GM11168 (cell line): ENCODE results near the gene GP1BB.
"Not testable (repeated sequence)": the region's sequence is repeated elsewhere in the genome, so short reads cannot be mapped to it uniquely, and the experiment has no call there.

ENCODE experiments used
- in situ Hi-C: fragments of 300-500 bp; cut with MboI; formaldehyde crosslinking; loops from one replicate; pipeline ENCODE4 v1.12.0; 2022; ENCODE audit warnings: low sequenced_read_pairs; ENCODE audit not compliant: unreplicated experiment

The GP1BB gene

GRCh38 chr22:19693581-19693980, 29.8 kb upstream of the GP1BB start:
- in situ Hi-C loops, result no loop called here

DNA sequence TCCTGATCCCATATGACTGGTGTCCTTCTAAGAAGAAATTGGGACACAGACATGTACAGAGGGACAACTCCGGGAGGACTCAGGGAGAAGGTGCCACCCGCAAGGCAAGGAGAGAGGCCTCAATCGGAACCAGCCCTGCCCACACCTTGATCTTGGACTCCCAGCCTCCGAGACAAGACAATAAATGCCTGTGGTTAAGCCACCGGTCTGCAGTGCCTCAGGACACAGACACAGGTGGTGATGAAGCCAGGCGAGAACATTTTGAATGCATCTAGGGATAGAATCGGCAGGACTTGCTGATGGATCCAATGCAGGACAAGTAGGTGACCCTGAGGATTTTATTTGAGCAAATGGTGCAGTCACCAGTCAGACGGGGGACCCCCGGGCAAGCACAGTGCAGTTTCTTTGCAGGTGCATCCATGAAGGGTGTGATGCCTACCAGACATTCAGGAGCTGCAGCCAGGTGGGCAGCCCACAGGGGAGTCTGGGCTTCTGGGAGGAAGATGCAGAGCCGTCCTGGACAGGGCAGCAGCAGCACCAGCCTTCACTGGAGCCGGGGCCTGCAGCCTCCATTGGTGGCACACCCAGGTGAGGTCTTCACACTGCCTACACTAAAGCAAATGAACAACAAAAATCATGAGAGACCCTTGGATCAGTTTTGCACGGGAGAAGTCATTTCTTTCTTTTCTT, 29.2 kb upstream of the GP1BB start:
- in situ Hi-C loops, result no loop called here

DNA sequence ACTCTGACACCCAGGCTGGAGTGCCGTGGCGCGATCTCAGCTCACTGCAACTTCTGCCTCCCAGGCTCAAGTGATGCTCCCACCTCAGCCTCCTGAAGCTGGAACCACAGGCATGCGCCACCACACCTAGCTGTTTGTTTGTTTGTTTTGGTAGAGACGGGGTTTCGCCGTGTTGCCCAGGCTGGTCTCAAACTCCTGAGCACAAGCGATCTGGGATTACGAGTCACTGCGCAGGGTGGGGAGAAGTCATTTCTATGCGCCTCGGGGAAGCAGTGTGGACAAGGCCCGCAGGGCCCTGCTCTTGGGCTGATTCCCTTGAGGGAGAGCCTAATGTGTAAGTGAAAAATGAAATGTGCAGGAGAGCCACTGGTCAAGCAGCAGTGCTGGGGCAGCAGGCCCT, 28.6 kb upstream of the GP1BB start:
- in situ Hi-C loops, result no loop called here

DNA sequence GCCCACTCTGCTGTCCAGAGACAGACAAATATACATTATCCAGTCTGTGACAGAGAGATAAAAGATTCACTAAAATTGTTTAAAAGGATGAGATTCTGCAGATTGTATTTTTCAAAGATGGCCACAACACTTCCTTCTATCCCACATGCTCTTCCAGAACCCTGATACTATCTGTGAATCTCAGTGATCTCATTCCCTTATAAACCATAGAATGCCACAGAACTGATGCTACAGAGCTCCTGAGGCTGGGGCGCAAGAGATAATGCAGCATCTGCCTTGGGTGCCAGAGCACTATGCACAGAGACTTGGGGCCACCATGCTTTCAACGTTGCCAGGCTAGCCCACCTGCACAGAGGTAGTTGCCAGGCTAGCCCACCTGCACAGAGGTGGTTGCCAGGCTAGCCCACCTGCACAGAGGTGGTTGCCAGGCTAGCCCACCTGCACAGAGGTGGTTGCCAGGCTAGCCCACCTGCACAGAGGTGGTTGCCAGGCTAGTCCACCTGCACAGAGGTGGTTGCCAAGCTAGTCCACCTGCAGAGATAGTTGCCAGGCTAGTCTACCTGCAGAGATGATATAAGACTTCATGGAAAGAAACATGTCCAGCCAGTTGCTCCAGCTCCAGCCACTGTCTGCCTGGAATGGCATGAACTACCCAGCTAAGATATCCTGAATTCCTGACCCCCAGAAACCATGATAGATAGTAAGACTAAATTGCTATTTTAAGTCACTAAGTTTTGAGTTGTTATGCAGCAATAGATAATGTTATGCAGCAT, 26.6 kb upstream of the GP1BB start:
- in situ Hi-C loops, result no loop called here

DNA sequence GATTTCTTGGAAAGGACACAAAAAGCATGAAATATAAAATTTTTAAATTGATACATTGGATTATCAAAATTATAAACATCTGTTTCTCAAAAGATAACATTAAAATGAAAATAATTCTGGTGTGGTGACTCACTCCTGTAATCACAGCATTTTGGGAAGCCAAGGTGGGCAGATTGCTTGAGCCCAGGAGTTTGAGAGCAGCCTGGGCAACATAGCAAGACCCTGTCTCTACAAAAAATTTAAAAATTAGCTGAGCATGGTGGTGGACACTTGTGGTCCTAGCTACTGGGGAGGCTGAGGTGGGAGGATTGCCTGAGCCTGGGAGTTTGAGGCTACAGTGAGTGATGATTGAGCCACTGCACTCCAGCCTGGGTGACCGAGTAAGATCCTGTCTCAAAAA, 25.5 kb upstream of the GP1BB start:
- in situ Hi-C loops, result not testable (repeated sequence)

- in situ Hi-C loops, result no loop called here
Measured at GRCh38 chr22:19700790-19701419, 22.4 kb upstream of the GP1BB start.

DNA sequence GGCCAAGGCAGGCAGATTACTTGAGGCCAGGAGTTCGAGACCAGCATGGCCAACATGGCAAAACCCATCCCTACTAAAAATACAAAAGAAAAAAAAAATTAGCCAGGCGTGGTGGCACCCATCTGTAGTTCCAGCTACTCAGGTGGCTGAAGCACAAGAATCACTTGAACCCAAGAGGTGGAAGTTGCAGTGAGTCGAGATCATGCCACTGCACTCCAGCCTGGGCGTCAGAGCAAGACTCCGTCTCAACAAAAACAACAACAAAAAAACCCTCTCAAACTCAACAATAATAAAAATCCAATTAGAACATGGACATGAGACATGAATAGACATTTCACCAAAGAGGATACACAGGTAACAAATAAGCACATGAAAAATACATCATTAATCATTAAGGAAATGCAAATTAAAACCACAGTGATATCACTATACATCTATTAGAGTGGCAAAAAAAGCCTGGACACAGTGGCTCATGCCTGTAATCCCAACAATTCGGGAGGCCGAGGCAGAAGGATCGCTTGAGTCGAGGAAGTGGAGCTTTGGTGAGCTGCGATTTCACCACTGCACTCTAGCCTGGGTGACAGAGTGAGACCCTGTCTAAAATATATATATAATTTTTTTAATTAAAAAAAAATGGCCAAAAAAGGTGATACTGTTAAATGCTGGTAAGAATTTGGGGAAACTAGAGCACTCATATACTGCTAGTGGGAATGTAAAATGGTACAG, 21.8 kb upstream of the GP1BB start:
- in situ Hi-C loops, result no loop called here

GRCh38 chr22:19703869-19704268, 19.5 kb upstream of the GP1BB start:
- in situ Hi-C loops, result no loop called here

GRCh38 chr22:19704355-19705015, 18.9 kb upstream of the GP1BB start:
- in situ Hi-C loops, result no loop called here

- in situ Hi-C loops, result no loop called here
Measured at GRCh38 chr22:19705181-19705934, 18.0 kb upstream of the GP1BB start.

DNA sequence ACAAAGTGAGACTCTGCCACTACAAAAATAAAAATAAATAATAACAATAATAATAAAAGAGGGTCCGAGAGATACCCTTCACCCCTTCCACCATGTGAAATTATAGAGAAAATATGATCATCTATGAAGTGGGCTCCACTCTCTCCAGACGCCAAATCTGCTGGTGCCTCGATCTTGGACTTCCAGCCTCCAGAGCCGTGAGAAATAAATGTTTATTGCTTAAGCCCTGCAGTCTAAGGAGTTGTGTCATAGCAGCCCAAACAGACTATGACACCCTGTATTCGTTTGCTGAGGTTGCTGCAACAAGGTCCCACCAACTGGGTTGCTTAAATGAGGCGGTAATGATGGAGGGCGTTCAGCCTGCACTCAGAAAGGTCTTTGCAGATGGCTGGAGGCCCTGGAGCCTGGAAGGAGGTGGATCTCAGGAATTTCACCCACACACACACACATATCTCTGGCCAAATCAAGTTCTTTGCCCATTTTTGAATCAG, 16.6 kb upstream of the GP1BB start:
- in situ Hi-C loops, result no loop called here

- in situ Hi-C loops, result no loop called here
Measured at GRCh38 chr22:19707347-19708290, 15.7 kb upstream of the GP1BB start.

GRCh38 chr22:19708321-19709011, 14.9 kb upstream of the GP1BB start:
- in situ Hi-C loops, result no loop called here

DNA sequence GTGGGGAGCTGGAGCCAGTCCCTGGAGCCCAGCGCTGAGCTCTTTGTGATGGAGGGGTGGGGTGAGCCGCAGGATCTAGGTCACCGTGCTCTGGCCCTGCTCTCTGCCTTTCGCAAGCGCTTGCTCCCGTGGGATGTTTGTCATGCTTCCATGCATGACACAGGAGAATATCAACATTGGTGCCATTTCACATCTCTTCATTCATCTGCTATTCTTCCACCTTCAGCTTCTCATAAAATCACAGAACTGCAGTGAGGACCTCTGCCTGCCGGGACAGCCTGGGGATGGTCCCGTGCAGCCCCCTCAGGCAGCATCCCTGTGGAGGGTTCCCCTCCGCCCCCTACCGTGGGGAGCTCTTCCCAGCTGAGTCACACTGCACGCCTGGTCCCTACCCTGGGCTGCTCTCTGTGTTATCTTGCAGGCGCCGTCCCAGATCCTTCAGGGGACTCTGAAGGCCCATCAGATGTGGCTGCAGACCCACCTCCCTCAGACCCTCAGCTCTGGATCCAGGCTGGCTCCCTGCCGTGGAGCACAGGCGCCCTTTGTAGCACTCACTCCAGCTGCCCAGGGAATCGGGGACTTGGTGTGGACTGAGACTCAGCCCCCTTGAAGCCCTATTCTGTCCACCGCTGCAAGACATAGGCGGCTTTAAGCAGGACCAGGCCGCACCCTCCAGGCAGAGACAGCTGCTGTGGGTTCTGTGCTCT, 14.1 kb upstream of the GP1BB start:
- in situ Hi-C loops, result no loop called here

DNA sequence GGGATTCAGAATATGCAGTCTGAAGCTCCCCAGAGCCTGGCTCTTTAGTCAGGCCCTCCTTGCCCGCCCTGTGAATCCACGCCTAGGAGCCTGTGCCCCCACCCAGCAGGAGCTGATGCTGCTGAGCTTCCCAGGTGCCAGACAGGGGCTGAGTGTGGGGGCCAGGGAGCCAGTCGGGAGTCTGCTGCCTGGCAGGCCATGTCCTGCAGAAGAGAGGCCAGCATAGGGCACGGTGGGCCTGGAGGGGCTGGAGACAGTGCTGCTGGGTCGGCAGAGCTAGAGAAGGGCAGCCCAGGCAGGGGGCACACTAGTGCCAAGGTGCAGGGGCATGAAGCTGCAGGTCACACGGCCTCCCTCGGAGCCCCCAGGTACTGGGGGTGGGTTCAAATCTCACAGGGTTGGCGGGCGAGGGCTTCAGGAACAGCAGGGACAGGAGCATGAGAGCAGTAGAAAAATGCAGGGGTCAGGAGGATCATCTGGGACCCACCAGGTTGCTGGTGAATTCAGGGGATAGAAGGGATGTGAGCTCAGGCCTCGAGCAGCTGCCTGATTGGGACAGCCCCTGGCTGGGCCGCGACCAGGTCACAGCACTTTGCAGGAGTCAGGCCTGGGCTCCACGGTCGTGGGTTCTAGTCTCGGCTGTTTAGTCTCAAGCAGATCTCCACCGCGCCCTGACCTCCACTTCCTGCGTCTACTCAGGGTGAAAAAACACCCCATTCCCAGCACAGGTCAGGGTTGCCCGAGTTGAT, 13.1 kb upstream of the GP1BB start:
- in situ Hi-C loops, result no loop called here

- in situ Hi-C loops, result no loop called here
Measured at GRCh38 chr22:19710769-19711106, 12.6 kb upstream of the GP1BB start.

GRCh38 chr22:19713245-19713644, 10.1 kb upstream of the GP1BB start:
- in situ Hi-C loops, result no loop called here
